Epithelial cell of esophagus (primary cell): Measurements from ENCODE around the gene TIMP2.
"Not testable (repeated sequence)": the region's sequence is repeated elsewhere in the genome, so short reads cannot be mapped to it uniquely, and the experiment has no call there.

Experiments used
- DNase-seq: peaks from one replicate; pipeline ENCODE4 v3.0.0; 2010; ENCODE audit warnings: low read depth
- H3K4me3 ChIP-seq: 2 replicates; pipeline ENCODE4 v1.5.1; 2011; ENCODE audit warnings: mild to moderate bottlenecking, low read length, control low read depth
- TF ChIP-seq, protein P1 (sequence below): IDR thresholded peaks from 2 replicates; pipeline ENCODE4 v1.5.1; 2011; ENCODE audit warnings: low read depth, mild to moderate bottlenecking, low read length, control low read depth, inconsistent platforms; ENCODE audit not compliant: insufficient read depth; ENCODE audit errors: missing control alignments

TIMP2 gene

DNA sequence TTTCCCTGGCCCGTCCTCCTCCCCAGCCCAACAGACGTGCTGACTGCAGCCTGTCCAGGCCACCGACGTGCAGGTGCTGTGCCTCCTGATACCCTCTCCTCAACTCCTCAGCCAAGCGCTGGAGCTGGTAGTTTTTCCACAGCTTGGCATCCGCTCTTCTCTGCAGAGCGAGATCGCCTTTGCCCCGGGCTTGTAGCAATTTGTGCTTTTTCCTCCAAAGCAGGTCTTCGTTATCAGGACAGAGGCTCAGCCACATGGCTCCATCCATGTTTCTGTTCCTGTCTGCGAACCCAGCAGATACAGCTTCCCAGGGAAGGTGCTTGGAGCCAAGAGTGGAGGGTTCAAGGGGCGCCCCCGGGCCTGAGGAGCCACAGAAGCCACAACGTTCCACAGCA is 33.1 kb downstream of the TIMP2 start:
- no peak overlapping the region for H3K4me3 ChIP-seq
- TF ChIP-seq, protein P1, sequence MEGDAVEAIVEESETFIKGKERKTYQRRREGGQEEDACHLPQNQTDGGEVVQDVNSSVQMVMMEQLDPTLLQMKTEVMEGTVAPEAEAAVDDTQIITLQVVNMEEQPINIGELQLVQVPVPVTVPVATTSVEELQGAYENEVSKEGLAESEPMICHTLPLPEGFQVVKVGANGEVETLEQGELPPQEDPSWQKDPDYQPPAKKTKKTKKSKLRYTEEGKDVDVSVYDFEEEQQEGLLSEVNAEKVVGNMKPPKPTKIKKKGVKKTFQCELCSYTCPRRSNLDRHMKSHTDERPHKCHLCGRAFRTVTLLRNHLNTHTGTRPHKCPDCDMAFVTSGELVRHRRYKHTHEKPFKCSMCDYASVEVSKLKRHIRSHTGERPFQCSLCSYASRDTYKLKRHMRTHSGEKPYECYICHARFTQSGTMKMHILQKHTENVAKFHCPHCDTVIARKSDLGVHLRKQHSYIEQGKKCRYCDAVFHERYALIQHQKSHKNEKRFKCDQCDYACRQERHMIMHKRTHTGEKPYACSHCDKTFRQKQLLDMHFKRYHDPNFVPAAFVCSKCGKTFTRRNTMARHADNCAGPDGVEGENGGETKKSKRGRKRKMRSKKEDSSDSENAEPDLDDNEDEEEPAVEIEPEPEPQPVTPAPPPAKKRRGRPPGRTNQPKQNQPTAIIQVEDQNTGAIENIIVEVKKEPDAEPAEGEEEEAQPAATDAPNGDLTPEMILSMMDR, result no peak
- DNase-seq, result no peak

DNA sequence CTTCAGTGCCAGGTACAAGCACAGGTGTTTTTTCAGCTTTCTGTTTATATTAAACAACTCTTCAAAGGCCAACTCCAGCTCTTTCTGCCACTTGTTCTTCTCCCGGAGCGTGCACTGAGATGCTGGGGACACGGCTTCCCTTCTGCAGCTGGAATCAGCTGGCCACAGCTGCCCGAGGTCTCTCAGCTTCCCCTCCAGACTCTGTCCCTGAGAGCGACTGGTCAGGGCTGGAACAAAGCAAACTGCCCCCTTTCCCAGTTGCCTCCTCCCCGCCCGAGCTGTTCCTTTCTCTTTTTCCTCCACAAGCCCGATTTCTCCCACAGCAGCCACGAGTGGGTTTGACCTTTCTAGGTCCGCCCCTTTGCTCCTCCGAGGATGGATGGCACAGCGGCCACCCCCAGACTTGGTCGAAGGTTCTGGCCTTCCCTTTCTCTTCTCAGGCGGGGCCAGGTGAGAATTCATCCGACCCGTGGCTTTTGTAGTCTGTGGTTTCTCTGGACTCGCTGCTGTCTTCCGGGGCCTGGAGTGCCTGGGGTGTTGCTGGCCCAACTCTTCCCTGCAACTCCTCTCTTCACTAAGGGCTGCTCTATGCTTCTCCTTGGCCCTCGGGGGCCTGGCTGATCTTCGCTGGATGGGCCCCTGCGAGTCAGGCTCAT is 33.7 kb downstream of the TIMP2 start:
- no peak for DNase-seq

DNA sequence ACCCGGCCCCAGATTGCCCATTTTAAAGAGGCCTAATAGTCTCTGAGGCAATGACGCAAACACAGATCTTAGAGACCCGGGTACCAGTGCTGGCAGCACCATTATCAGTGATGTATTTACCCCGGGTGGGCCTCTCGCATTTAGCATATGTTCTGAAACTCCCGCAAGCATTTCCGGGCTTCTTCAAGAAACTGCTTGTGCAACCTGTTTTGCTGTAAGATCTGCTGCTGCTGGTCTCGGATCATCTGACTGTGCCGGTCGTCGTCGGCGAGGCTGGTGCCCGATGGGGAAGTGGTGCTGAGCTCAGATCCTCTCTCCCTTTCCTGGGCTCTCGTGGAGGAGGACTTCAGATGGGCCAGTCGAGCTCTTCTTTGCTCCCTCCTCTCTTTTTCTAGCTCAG is 34.7 kb downstream of the TIMP2 start:
- DNase-seq, result no peak
- TF ChIP-seq, protein P1, result no peak
- no peak overlapping the region for H3K4me3 ChIP-seq

More for the DNA sequence above, 33.7 kb downstream of the TIMP2 start:
- TF ChIP-seq, protein P1, result no peak
- no peak overlapping the region for H3K4me3 ChIP-seq

DNA sequence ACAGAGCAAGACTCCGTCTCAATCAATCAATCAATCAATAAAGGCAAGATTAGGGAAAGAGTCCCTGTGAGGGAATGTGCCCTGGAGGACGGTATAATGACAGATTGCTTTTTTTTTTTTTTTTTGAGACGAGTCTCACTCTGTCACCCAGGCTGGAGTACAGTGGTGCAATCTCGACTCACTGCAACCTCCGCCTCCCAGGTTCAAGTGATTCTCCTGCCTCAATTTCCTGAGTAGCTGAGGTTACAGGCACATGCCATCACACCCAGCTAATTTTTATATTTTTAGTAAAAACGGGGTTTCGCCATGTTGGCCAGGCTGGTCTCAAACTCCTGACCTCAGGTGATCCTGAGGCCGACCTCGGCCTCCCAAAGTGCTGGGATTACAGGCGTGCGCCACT is 35.1 kb downstream of the TIMP2 start:
- H3K4me3 ChIP-seq, DNase-seq: not testable (repeated sequence)

DNA sequence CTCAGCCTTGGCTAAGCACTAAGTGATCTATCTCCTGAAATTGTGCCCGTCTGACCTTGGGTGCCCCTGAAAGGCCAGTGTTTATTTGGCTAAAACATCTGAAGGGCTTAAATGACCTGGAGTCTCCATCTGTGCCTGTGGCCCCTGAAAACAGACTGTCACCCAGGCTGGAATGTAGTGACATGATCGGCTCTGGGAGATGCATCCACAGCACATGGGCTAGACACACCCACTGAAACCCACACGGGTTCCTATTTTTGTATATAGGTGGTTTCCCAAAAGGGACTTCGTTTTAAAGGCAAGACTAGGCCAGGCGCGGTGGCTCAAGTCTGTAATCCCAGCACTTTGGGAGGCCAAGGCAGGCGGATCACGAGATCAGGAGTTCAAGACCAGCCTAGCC is 35.7 kb downstream of the TIMP2 start:
- H3K4me3 ChIP-seq, result no peak overlapping the region
- TF ChIP-seq, protein P1, result no peak
- DNase-seq, result no peak

DNA sequence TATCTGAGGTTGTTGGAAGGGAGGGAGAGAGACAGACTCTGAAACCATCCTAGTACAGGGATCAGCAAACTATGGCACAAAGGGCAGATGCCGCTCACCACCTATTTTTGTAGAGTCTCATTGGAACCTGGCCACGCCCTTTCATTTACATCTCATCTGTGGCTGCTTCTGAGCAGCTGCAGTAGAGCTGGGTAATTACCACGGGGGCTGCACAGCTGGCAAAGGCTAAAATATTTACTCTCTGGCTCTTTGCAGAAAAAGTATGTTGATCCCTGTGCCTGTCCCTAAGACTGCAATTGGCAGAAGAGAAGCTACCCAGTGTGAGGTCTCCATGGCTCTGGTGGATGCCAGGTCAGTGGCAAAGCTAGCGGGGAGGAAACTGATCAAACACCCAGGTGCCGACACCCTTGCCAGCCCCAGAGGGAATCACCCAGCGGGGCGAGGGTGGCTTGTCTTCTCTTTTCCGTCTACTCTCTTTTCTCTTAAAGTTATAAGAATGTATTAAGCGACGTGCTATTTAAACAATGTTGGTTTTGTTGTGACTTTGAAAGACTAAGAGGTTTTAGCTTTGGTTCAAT is 36.2 kb downstream of the TIMP2 start:
- TF ChIP-seq, protein P1, result no peak
- no peak for DNase-seq
- H3K4me3 ChIP-seq, result no peak overlapping the region

DNA sequence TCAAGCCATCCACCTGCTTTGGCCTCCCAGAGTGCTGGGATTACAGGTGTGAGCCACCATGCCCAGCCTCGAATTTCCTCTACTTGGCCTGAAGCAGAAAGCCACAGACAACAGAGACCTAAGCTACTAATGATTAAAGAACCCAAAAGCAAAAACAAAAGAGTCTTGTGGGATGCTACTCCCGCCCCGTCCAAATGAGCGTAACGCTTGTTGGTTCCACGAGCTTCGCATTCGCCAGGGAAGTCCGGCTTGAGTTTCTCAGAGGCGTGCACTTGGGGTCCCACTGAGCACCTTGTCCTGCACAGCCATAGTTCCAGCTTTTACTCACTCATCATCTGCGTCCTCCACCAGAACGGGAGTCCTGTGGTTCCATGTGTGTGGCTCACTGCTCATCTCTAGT is 38.2 kb downstream of the TIMP2 start:
- DNase-seq, result no peak
- TF ChIP-seq, protein P1, result no peak

More for the DNA sequence above, 38.2 kb downstream of the TIMP2 start:
- H3K4me3 ChIP-seq, result no peak overlapping the region
